SU-DHL-6 (cell line): ENCODE data around the gene CBLB.
A peak's percentile ranks its signal among the peaks of the same experiment; 100 is the strongest.

ENCODE experiments used
- H2AFZ ChIP-seq: fragments of 200-600 bp; sonication (generic); 2 replicates; pipeline ENCODE4 v1.6.1; 2014; ENCODE audit warnings: low read depth, mild to moderate bottlenecking, moderate library complexity, mixed read lengths, antibody characterized with exemption, low read length; ENCODE audit not compliant: severe bottlenecking
- H3F3A ChIP-seq: fragments of 200-600 bp; shearing (Covaris generic); 2 replicates; pipeline ENCODE4 v1.6.0; 2016; ENCODE audit warnings: antibody characterized with exemption, mild to moderate bottlenecking; ENCODE audit not compliant: insufficient read depth
- H3K27ac ChIP-seq: fragments of 200-600 bp; sonication (generic); 2 replicates; pipeline ENCODE4 v1.5.1; 2016; ENCODE audit warnings: low read depth, mild to moderate bottlenecking, low read length, moderate library complexity, mixed read lengths
- H3K27me3 ChIP-seq: fragments of 200-600 bp; sonication (generic), shearing (Covaris generic); 2 replicates; pipeline ENCODE4 v1.6.0; 2014; ENCODE audit warnings: mild to moderate bottlenecking, low read length
- H3K36me3 ChIP-seq: fragments of 200-600 bp; sonication (generic); 2 replicates; pipeline ENCODE4 v1.6.1; 2014; ENCODE audit warnings: mild to moderate bottlenecking, low read length, mixed read lengths
- H3K4me2 ChIP-seq: fragments of 300-600, 200-600 bp; shearing (Covaris generic), sonication (generic); 2 replicates; pipeline ENCODE4 v1.6.0; 2014; ENCODE audit warnings: low read length, low read depth, mild to moderate bottlenecking; ENCODE audit not compliant: poor library complexity, severe bottlenecking
- H3K4me3 ChIP-seq: fragments of 200-600 bp; sonication (generic); 2 replicates; pipeline ENCODE4 v1.5.1; 2014; ENCODE audit warnings: antibody characterized with exemption, low read length, mild to moderate bottlenecking, mixed read lengths; ENCODE audit not compliant: insufficient read depth, poor library complexity, severe bottlenecking
- H3K79me2 ChIP-seq: fragments of 200-600 bp; sonication (generic); 2 replicates; pipeline ENCODE4 v1.6.1; 2014; ENCODE audit warnings: mild to moderate bottlenecking, low read length, moderate library complexity; ENCODE audit not compliant: insufficient read depth
- H3K9ac ChIP-seq: fragments of 200-600 bp; sonication (generic); 2 replicates; pipeline ENCODE4 v1.7.0; 2014; ENCODE audit warnings: mild to moderate bottlenecking, low read length
- H3K9me2 ChIP-seq: fragments of 200-600 bp; sonication (generic); replicated peaks from 2 replicates; pipeline ENCODE4 v1.6.1; 2014; ENCODE audit warnings: low read length; ENCODE audit not compliant: insufficient read depth
- H3K9me3 ChIP-seq: fragments of 200-600 bp; sonication (generic); 2 replicates; pipeline ENCODE4 v1.6.1; 2014; ENCODE audit warnings: low read length, mixed read lengths; ENCODE audit not compliant: insufficient read depth
- H4K20me1 ChIP-seq: fragments of 200-600 bp; sonication (generic); 2 replicates; pipeline ENCODE4 v1.6.1; 2014; ENCODE audit warnings: low read depth, mild to moderate bottlenecking, antibody characterized with exemption, low read length, moderate library complexity, mixed read lengths
- CTCF ChIP-seq: fragments of 200-600 bp; sonication (generic); IDR thresholded peaks from one replicate; pipeline ENCODE4 v1.5.1; 2017; ENCODE audit warnings: antibody characterized with exemption, mild to moderate bottlenecking, low read length, moderate library complexity; ENCODE audit not compliant: insufficient read depth, poor library complexity, severe bottlenecking
- EZH2phosphoT487 ChIP-seq: fragments of 200-600 bp; sonication (generic), shearing (Covaris generic); conservative IDR thresholded peaks from 2 replicates; pipeline ENCODE4 v1.6.1; 2018; ENCODE audit warnings: mild to moderate bottlenecking, antibody characterized with exemption, low read length, moderate library complexity, mixed read lengths

The CBLB gene

GRCh38 chr3:105774444-105775180, 94.2 kb downstream of the CBLB start:
- H3K4me3 ChIP-seq = no peak overlapping the region
- H3K27ac ChIP-seq = peak overlapping the region; percentile 6; the same call in 1 of the 2 replicates
- no peak overlapping the region for H3K9ac ChIP-seq
- H3K79me2 ChIP-seq = peaks cover 81% of the 10 kb centered on the region
- no peaks in the 10 kb centered on the region for H3K9me2 ChIP-seq
- H3K27me3 ChIP-seq = no peaks in the 10 kb centered on the region
- no peak overlapping the region for H2AFZ ChIP-seq
- H3K36me3 ChIP-seq = peaks cover 33% of the 10 kb centered on the region
- H3K4me2 ChIP-seq = no peak overlapping the region
- TF ChIP-seq EZH2phosphoT487 = no peak
- no peak for TF ChIP-seq CTCF
- H4K20me1 ChIP-seq = no peaks in the 10 kb centered on the region
- H3K9me3 ChIP-seq = no peaks in the 10 kb centered on the region
- H3F3A ChIP-seq = peaks cover 22% of the 10 kb centered on the region; the same call in 1 of the 2 replicates

GRCh38 chr3:105773291-105773690, 95.5 kb downstream of the CBLB start:
- Histone ChIP-seq H3K9me3 (no peaks in the 10 kb centered on the region), H3K4me2 (no peak overlapping the region), H3K79me2 (peaks cover 81% of the 10 kb centered on the region), H3K36me3 (peaks cover 35% of the 10 kb centered on the region), H3K9me2 (no peaks in the 10 kb centered on the region), H3K4me3 (no peak overlapping the region), H4K20me1 (no peaks in the 10 kb centered on the region), H3F3A (peaks cover 17% of the 10 kb centered on the region; the same call in 1 of the 2 replicates), H3K9ac (no peak overlapping the region), H3K27ac (no peak overlapping the region), H3K27me3 (no peaks in the 10 kb centered on the region), H2AFZ (no peak overlapping the region)
- TF ChIP-seq EZH2phosphoT487 = no peak
- no peak for TF ChIP-seq CTCF

DNA sequence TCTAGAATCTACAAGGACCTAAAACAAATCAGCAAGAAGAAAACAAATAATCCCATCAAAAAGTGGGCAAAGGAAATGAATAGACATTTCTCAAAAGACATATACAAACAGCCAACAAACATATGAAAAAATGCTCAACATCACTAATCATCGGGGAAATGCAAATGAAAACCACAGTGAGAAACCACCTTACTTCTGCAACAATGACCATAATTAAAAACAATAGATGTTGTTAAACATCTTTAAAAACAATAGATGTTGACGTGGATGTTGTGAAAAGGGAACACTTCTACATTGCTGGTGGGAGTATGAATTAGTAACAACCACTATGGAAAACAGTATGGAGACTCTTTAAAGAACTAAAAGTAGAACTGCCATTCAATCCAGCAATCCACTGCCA, 96.2 kb downstream of the CBLB start:
- Histone ChIP-seq H2AFZ (no peak overlapping the region), H3K9me3 (no peaks in the 10 kb centered on the region), H4K20me1 (no peaks in the 10 kb centered on the region), H3K4me2 (peak overlapping the region; percentile 2), H3K4me3 (no peak overlapping the region), H3K9me2 (no peaks in the 10 kb centered on the region), H3K27ac (peak overlapping the region; percentile 1; the same call in 1 of the 2 replicates), H3K9ac (no peak overlapping the region), H3K27me3 (no peaks in the 10 kb centered on the region), H3F3A (peaks cover 13% of the 10 kb centered on the region; the same call in 1 of the 2 replicates), H3K36me3 (peaks cover 38% of the 10 kb centered on the region), H3K79me2 (peaks cover 81% of the 10 kb centered on the region)
- TF ChIP-seq EZH2phosphoT487 = no peak
- no peak for TF ChIP-seq CTCF
